ENCODE data around the gene TMEM267.

DNA sequence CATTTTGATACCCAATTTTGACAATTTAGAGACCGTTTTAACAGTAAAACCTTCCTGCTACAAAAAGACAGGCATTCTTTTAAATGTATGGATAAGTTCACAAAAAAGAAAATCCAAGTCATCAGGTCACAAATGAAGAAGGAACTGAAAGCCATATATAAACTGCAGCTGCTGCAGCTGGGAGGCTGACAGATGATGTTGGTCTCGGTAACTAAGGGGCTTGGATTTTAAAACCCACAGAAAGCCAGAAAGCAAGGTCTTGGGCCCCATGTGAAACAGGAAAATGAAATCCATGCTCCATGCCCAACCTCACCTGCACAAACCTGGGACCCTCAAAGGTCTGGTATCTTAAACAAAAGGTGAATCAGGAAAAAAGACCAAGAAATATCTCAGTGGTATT lies 47.0 kb upstream of the TMEM267 start:
- TF ChIP-seq, protein P1, sequence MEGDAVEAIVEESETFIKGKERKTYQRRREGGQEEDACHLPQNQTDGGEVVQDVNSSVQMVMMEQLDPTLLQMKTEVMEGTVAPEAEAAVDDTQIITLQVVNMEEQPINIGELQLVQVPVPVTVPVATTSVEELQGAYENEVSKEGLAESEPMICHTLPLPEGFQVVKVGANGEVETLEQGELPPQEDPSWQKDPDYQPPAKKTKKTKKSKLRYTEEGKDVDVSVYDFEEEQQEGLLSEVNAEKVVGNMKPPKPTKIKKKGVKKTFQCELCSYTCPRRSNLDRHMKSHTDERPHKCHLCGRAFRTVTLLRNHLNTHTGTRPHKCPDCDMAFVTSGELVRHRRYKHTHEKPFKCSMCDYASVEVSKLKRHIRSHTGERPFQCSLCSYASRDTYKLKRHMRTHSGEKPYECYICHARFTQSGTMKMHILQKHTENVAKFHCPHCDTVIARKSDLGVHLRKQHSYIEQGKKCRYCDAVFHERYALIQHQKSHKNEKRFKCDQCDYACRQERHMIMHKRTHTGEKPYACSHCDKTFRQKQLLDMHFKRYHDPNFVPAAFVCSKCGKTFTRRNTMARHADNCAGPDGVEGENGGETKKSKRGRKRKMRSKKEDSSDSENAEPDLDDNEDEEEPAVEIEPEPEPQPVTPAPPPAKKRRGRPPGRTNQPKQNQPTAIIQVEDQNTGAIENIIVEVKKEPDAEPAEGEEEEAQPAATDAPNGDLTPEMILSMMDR (IDR thresholded peaks at IDR 0.05; ENCODE audit: borderline replicate concordance, extremely low read depth, low read length, poor library complexity, severe bottlenecking): no peak
- TF ChIP-seq EZH2 (IDR thresholded peaks at IDR 0.05; ENCODE audit: borderline replicate concordance, low read depth, low read length, severe bottlenecking): no peak

Measured in DND-41 (cell line).